ENCODE measurements around the gene YPEL3.

YPEL3 gene

GRCh38 chr16:30068333-30068732, 27.7 kb downstream of the YPEL3 start:
- no peak for DNase-seq

DNA sequence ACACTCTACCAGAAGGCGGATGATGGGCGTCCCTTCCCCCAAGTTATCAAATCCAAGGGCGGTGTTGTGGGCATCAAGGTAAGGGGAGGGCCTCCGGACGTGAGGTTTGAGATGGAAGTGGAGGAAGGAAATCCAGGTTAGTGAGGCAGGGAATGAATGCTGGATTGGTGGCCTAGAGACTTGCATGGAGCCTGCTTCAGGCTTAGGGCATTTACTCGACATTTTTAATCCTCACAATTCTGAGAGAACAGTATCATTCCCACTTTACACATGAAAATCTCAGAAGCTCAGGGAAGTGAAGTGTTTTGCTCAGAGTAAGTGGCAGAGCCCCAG, 28.5 kb downstream of the YPEL3 start:
- DNase-seq = no peak

DNA sequence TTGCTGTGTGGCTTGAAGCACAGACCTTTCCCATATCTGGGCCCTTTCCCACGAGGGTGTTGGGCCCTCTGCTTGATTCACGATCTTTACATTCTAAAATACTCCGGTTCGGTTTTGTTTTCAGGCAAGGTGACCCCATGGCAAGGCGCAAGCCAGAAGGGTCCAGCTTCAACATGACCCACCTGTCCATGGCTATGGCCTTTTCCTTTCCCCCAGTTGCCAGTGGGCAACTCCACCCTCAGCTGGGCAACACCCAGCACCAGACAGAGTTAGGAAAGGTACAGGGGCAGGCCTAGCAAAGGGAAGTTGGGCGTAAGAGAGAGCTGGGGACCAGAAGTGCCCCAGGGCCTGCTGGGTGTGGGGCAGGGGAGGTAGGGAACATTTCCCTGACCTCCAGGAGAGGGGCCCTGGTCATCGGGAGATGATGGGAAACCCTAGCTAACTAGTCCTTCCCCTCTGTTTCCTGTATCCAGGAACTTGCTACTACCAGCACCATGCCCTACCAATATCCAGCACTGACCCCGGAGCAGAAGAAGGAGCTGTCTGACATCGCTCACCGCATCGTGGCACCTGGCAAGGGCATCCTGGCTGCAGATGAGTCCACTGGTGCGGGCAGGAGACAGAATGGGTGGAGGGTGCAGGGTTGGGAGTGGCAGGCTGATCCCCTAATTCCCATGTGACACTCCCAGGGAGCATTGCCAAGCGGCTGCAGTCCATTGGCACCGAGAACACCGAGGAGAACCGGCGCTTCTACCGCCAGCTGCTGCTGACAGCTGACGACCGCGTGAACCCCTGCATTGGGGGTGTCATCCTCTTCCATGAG, 29.0 kb downstream of the YPEL3 start:
- no peak for DNase-seq

DNA sequence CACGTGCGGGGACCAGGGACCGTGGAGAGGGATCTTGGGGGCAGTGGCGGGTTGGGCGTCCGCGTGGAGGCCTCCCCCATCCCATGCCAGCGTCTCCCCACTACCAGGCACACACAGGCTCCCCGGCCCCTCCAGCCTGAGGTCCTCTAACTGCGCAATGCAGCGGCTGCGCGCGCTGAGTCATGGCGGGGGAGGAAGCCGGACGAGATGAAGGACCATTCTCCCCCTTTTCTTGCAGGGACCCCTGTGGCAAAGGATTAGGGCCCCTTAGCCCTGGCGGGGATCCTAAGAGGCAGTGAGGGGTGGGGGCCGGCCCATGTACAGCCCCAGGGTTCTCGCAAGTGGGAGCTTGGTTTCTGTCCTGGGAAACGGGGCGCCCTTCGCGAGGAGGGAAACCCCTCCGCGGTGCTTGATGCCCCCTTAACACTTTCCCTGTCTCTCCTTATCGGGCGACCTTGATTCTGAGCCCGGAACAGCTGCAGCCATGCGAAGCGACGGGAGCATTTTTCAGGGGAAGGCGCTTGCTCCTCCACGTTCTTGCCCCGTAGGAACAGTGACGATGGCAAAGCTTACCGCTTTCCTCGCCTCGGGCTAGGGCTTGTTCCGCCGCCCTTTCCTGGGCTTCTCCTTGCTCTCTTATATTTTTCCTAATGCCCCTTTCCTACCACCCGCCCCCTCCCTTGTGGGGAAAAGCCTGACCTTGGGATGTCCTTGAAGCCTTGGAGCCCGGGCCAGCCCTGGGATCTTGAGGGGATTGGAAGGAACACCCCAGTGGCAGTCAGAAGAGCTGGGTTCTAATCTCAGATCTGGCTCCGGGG, 29.9 kb downstream of the YPEL3 start:
- peak in 1 of 2 donors; percentile 32 for DNase-seq

GRCh38 chr16:30065102-30065942, 30.7 kb downstream of the YPEL3 start, which contains the start of gene ALDOA:
Gene ALDOA, plus strand, starts transcription at chr16:30065760. Its CDS starts 1,138 bp downstream, at chr16:30066898.
- DNase-seq = peak; percentile 94 to 95

GRCh38 chr16:30064729-30065101, 31.3 kb downstream of the YPEL3 start:
- DNase-seq = no peak

DNA sequence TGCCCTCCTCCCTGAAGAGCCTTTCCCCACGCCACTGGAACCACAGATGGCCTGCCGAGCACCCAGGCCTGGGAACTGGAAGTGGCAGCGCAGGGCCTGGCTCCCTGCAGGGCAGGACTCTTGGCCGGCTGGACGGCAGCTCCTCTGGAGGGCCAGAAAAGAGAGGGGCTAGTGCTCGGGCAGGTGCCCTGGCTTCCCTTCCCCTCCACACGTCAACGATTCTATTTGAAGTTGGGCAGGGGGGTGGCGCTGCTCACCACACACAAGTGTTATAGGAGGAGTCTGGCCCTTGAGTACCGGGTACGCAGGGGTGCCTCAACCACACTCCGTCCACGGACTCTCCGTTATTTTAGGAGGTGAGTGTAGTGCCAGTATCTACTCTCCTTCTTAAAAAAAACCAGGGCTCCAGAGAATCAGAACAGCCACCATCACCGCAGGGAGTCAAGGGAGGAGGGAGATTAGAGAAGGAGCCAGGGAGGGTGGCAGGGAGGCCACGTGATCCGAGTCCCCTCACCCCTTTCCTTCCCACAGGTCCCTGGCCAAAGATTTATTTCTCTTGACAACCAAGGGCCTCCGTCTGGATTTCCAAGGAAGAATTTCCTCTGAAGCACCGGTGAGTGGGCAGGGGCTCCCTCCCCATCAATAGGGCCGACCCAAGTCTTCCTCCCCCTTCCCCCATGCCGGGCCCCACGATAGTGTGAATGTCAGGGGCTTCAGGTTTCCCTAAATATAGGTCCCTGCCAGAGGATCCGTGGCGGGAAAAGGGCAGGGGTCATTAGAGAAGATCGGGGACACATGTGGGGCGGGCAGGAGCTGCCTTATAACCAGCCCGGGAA, 31.9 kb downstream of the YPEL3 start:
- DNase-seq = peak; percentile 56 to 57

DNA sequence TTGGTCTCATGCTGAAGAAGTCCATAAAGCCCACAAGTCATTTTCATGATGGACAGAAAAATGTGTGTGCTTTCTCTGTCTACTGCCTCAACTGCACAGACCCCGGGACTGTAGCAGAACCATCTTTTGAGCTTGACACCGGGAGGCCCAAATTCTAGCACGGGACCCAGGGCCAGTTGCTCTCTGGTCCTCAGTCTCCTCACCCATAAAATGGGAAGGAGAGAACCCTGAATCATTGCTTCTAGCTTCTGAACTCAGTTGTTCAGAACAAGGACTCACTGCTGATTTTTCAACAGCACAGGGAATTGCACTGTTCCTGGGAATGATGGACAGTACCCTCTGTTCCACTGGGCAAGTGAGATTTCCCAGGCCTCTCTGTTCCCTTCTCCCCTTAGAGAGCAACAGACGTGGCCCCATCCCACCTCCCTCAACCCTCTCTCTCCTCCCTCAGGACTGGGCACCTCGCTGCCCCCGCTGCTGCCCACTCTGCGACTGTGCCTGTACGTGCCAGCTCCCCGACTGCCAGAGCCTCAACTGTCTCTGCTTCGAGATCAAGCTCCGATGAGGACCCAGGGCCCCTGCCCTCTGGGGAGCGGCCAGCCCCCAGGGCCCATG, 32.6 kb downstream of the YPEL3 start:
- no peak for DNase-seq

- DNase-seq = no peak
Measured at GRCh38 chr16:30060836-30061554, 35.0 kb downstream of the YPEL3 start.

DNA sequence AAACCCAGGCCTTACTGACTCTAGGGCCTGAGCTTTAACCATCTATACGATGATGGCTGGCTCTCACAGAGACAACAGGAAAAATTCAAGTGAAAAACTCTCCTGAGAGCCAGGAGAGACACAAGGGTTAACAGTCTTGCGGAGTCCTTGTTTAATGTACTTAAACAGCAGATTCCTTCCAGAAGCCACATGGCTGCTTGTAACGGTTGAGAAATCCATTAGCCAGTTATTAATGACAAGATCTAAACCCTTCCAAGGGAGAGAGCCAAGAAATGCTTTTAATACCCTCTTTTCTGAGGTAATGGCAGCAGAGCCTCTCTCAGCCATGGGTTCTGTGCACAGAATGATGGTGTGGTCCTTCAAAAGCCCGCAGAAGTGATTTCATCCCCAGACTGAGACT, 35.7 kb downstream of the YPEL3 start:
- no peak for DNase-seq

DNA sequence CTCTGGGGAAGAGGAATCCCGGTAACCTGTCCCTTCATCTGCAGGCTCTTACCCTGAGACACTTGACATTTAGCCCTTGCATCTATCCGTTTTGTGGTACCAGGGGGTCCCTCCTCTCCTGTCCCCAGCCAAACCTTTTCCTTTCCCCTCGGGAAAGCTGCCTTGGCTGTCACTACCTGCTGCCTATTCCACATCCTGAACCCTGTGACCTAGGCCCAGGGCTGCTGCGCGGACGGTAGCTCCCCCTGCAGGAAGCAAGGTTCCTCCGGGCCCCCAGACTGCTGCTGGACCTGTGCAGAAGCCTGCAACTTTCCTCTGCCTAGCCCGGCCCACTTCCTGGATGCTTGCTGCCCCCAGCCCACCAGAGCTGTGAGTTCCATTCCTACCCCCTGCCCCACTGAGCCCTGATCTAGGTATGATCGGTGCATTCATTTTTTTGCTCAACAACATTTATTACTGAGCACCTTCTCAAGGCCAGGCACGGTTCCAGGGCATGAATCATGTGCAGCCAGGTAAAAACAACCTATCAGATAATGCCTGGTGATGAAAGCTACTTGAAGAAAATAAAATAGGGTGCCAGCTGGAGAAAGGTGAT, 41.0 kb downstream of the YPEL3 start:
- peak; percentile 54 to 63 for DNase-seq

- DNase-seq = no peak
Measured at GRCh38 chr16:30054451-30054850, 41.6 kb downstream of the YPEL3 start.

DNA sequence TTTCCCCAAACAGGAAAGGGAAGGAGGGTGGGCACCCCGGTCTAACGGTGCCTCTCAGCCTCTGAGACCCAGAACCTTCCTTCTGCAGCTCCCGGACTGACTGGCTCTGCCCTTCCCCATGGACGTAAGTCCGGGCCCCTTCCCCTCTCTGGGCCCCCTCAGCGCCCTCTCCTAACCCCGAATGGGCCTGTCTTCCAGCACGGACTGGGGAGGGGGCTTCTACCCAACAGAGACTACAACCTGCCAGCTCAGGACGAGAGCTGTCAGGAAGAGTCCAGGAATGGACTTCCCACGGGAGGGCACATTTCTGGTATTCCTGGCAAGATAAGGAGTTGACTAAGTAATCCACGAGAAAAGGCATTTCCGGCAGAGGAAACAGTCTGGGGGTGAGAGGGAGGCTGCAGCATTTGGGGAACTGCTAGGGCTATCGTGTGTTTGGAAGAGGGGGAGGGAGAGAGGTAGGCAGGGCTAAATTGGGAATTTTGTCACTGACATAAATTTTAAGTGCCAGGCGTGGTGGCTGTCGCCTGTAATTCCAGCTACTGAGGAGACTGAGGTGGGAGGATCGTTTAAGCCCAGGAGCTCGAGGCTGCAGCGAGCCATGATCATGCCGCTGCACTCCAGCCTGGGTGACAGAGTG, 42.5 kb downstream of the YPEL3 start:
- no peak for DNase-seq

DNA sequence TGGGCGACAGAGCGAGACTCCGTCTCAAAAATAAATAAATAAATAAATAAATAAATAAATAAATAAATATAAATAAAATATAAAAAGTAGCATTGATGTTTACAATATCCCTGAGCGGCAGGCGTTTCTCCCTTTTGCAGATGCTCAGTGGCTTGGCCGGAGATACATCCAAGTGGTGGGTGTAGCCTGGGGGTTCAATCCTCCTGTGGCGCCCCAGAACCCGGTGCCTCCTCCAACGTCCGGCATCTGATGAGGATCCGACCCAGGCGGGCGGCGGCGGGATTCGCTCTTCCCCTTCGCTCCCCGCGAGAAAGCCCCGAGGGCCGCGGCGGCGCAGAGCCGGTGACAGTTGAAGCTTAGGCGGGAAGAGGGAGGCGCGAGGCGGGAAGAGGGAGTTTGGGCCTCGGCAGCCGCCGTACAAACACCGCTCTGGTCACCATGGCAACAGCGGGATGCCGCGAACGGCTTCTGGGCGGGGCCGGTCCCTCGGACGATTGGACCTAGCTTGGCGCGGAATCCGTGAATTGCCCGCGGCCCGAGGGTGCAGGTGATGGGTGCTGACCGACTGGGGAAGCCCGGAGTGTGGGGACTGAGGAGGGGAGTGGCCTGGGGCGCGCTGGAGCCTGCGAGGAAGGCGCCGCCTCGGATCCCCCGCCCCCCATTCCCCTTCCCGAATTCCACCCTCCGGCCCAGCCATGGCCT, 43.2 kb downstream of the YPEL3 start:
- DNase-seq = peak; percentile 96 to 98

GRCh38 chr16:30051518-30051917, 44.5 kb downstream of the YPEL3 start:
- DNase-seq = no peak

DNA sequence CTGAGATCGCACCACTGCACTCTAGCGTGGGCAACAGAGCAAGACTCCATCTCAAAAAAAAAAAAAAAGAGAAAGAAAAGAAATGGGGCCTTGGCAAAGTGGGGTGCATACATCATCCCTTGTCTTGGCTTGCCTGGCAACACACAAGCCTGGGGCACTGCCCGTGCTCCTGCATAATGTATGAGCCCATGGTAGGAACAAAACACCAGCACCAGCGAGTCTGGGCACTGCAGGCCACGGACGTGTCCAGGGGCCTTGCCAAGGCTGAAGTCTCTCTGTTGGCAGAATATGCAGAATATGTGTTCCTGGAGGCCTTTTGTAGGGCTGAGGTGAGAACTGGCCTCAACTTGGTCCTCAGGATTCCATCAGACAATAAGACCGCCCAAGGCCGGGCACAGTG, 46.1 kb downstream of the YPEL3 start:
- DNase-seq = no peak

GRCh38 chr16:30046588-30046987, 49.4 kb downstream of the YPEL3 start:
- no peak for DNase-seq

DNA sequence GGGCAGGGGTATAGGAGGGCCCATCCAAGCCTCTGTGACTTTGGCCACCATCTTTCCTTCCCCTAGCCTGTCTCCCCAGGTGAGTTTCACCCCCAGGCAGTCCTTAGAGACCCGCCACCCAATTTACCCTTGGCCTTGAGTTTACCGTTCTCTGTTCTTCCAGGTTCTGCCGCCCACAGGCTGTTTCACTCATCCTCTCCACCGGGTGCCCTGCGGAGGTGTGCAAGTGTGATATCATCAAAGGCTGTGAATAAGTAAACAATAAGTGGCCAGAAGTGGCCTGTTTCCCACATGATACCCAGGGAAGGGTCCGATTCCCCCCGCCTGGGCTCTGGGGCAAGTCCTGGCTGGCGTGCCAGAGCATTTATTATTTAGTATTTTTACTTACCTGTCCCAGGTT, 49.8 kb downstream of the YPEL3 start:
- DNase-seq = no peak

Data from stimulated activated CD4-positive, alpha-beta T cell treated with anti-CD3 and anti-CD28 coated beads, Interleukin-2, amount 100 ng/mL, for 48 hours (primary cell).